H1 (cell line): ENCODE data around the gene DVL2. TPM values are rescaled to one million over a fixed set of nuclear protein-coding genes. Genes with fewer than 3 reads are reported as not detected.

Experiments used
- ATF2 ChIP-seq: IDR thresholded peaks from 2 replicates; pipeline ENCODE4 v1.6.1; 2012; ENCODE audit warnings: low read length, inconsistent platforms
- BACH1 ChIP-seq: IDR thresholded peaks from 2 replicates; pipeline ENCODE4 v1.6.1; 2012; ENCODE audit warnings: low read length, improper control_type of control experiment
- CREB1 ChIP-seq: IDR thresholded peaks from 2 replicates; pipeline ENCODE4 v1.6.1; 2012; ENCODE audit warnings: inconsistent platforms
- CTBP2 ChIP-seq: IDR thresholded peaks from 2 replicates; pipeline ENCODE4 v1.7.0; 2011; ENCODE audit warnings: borderline replicate concordance, mild to moderate bottlenecking, moderate library complexity, mixed read lengths, low read length; ENCODE audit not compliant: insufficient read depth, insufficient read length
- EGR1 ChIP-seq: IDR thresholded peaks from 2 replicates; pipeline ENCODE4 v1.6.1; 2011; ENCODE audit warnings: low read depth, low read length, borderline replicate concordance
- EP300 ChIP-seq, 2 experiments: IDR thresholded peaks; 1 replicate in 1 of 2; 2 replicates in 1 of 2; pipeline ENCODE4 v1.6.1; 2011 to 2012; ENCODE audit warnings: low read depth in 2 of 2, low read length in 2 of 2, mild to moderate bottlenecking in 2 of 2, borderline replicate concordance in 1 of 2, inconsistent platforms in 1 of 2, moderate library complexity in 1 of 2
- JUN ChIP-seq: IDR thresholded peaks from 2 replicates; pipeline ENCODE4 v1.6.1; 2011; ENCODE audit warnings: low read depth, mild to moderate bottlenecking, improper control_type of control experiment, low read length
- KDM1A ChIP-seq: fragments of 200-600, 300-600 bp; sonication (generic); IDR thresholded peaks from 2 replicates; pipeline ENCODE4 v1.7.1; 2016; ENCODE audit warnings: mild to moderate bottlenecking, low read length, borderline replicate concordance
- NANOG ChIP-seq: IDR thresholded peaks from 2 replicates; pipeline ENCODE4 v1.6.1; 2011; ENCODE audit warnings: low read length, low read depth, mild to moderate bottlenecking, inconsistent platforms; ENCODE audit not compliant: insufficient read depth, poor library complexity, severe bottlenecking
- PHF8 ChIP-seq: fragments of 200-600 bp; sonication (generic); conservative IDR thresholded peaks from 2 replicates; pipeline ENCODE4 v1.7.1; 2012; ENCODE audit warnings: low read depth, mild to moderate bottlenecking, inconsistent platforms, low read length, moderate library complexity
- RAD21 ChIP-seq, 2 experiments: IDR thresholded peaks in 1 of 2; conservative IDR thresholded peaks in 1 of 2; 2 replicates each; pipeline ENCODE4 v1.6.1; 2011; ENCODE audit warnings: low read depth in 2 of 2, low read length in 2 of 2, improper control_type of control experiment in 1 of 2, inconsistent platforms in 1 of 2, mild to moderate bottlenecking in 1 of 2, moderate library complexity in 1 of 2
- SAP30 ChIP-seq: fragments of 300-600 bp; sonication (generic); IDR thresholded peaks from 2 replicates; pipeline ENCODE4 v1.7.1; 2012; ENCODE audit warnings: low read length, moderate library complexity, mild to moderate bottlenecking, inconsistent platforms; ENCODE audit not compliant: insufficient read depth, insufficient replicate concordance
- SP4 ChIP-seq: IDR thresholded peaks from 2 replicates; pipeline ENCODE4 v1.6.1; 2012; ENCODE audit warnings: low read length, inconsistent platforms
- TAF7 ChIP-seq: optimal IDR thresholded peaks from 2 replicates; pipeline ENCODE3; 2011; ENCODE audit warnings: low read depth, mild to moderate bottlenecking, inconsistent platforms, low read length, moderate library complexity, borderline replicate concordance
- ZNF274 ChIP-seq: IDR thresholded peaks from 2 replicates; pipeline ENCODE4 v1.7.0; 2012; ENCODE audit warnings: low read length, borderline replicate concordance; ENCODE audit errors: extremely low read depth
- polyA plus RNA-seq, 7 experiments: library from polyadenylated mRNA; depleted of rRNA in 3 of 7; stranded (reverse) in 5 of 7; unstranded in 2 of 7; fragments of >200 nt in 5 of 7; fragments of 200-250 nt in 2 of 7; gene quantifications; 1 replicate in 5 of 7; 2 replicates in 1 of 7; 4 replicates in 1 of 7; pipeline versions ENCODE4 v1.2.1 to v1.2.3, GENCODE V29; 2011 to 2013; ENCODE audit warnings: missing spikeins in 2 of 7, mixed read lengths in 2 of 7
- total RNA-seq: library from RNA; stranded (reverse); fragmentation: NEBNext Ultra II Directional; extraction: Animal tissue kit (Norgen Biotek cat#: 25700); gene quantifications from 2 replicates; pipeline ENCODE4 v1.2.1, GENCODE V29; 2021

Gene DVL2
- total and polyA plus RNA-seq, 2 of the 8 experiments (the other 6 are each of a cell fraction or from before 2014, with no cell fraction given), result 19.0 to 59.6 TPM

DNA sequence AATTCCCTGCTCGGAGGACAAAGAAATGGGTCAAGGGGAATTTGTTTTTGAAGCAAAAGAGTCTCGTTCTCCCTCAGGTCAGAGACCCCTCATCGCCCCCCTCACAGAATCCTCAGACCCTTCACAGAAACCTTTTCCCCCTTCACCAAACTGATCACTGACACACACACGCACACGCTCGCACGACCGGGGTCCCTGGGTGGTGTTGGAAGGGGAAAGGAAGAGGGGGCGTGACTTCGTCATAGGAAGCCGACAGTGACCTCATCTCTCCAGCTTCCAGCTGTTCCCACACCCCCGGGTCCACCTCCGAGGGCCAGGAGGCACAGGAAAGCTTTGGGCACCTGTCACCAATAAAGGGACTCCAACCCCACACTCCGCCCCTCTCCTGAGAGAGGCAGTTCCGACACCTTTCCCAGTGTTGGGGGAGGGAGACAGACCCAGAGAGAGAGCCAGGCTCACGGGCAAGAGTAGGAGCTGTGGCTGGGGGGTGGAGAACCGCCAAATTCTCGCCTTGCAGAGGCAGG is 56.3 kb downstream of the DVL2 start (continued):
- no peak for TF ChIP-seq PHF8
- TF ChIP-seq JUN, result no peak
- TF ChIP-seq CREB1, result peak; percentile 94
- TF ChIP-seq KDM1A, result no peak
- TF ChIP-seq NANOG, result no peak
- TF ChIP-seq ZNF274, result no peak
- TF ChIP-seq EGR1, result no peak
- no peak for TF ChIP-seq RAD21 (IDR thresholded peaks at IDR 0.05 in 1 of 2, conservative IDR thresholded peaks at IDR 0.05 in 1 of 2; ENCODE audit: low read depth in 2 of 2, low read length in 2 of 2)
- TF ChIP-seq TAF7, result no peak
- no peak for TF ChIP-seq EP300 (IDR thresholded peaks at IDR 0.05; ENCODE audit: borderline replicate concordance in 1 of 2, low read depth in 2 of 2, low read length in 2 of 2)
- TF ChIP-seq SP4, result no peak
- TF ChIP-seq ATF2, result no peak
- TF ChIP-seq BACH1, result no peak
- no peak for TF ChIP-seq SAP30
- TF ChIP-seq CTBP2, result no peak
